DMS153 treated with DMSO at 0.1 percent for 48 hours (cell line): ENCODE measurements around the gene EPHB6.

Experiments used
- DNase-seq: peaks from one replicate; lab custom pipeline; 2025; ENCODE audit not compliant: unreplicated experiment; lab: John Stamatoyannopoulos, UW

Gene EPHB6

DNA sequence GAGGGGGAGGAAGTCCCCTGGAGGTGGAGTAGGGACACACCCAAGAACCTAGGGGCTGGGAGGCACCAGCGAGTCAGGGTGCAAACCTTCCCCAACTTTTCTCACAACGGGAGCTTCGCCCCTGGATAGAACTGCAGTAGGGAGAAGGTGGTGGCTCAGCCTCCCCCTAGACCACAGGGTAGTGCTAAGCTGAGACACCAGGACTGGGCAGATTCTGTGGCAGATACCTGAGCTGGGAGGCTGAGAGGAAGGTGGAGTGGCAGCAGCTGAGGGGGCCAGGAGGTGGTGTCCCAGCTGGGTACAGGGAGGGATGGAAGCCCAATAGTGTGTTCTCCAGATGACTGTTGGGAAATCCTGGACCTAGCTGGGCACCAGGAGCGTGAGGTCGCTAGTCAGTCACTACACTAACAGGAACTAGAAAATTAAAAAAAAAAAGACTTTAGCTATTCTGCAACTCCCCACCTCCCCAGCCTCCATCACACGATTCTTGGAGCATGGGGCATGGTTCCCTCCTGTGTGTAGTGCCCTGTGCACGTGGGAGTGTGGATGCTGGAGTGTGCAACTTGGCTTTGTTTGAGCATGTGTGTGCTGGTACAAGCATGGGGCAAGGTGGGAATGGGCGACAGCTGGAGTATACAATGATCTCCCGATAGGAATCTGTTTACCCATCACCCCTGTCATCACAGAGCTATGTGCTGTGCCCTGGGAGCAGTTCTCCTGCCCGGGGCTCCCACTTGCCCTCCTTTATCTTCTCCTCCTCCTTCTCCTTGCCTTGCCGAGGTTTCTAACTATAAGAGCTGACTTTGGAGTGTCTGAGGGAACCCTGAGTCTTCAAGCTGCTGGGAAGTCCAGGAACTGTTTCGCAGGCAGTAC lies 39.5 kb downstream of the EPHB6 start:
- DNase-seq: no peak

DNA sequence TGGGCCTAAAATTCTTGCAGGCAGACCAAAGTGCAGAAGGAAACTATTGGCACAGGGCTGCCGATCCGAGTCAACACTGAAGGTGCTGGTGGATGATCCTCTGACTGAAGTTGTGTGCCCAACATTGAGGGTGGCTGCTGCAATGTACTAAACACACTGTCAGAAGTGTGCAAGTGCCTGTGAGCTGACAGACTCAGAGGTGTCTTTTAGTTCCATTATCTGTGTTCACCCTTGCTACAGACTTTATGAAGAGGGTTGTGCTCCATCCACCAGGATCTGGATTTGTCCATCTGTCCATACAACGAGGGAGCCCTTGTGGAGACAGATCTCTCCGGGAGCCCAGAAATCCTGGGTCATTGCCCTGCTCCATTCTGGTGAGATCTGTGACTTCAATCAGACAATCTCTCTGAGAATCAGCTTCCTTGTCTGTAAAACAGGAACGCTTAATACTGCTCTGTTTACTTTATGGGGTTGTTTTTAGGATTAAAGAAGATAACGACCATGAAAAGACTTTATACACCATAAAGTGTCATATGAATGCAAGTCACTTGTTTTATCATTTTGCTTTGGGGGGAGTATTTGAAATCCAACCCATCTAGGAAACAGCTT lies 40.2 kb downstream of the EPHB6 start:
- DNase-seq: no peak

GRCh38 chr7:142896151-142896550 lies 41.3 kb downstream of the EPHB6 start:
- no peak for DNase-seq

DNA sequence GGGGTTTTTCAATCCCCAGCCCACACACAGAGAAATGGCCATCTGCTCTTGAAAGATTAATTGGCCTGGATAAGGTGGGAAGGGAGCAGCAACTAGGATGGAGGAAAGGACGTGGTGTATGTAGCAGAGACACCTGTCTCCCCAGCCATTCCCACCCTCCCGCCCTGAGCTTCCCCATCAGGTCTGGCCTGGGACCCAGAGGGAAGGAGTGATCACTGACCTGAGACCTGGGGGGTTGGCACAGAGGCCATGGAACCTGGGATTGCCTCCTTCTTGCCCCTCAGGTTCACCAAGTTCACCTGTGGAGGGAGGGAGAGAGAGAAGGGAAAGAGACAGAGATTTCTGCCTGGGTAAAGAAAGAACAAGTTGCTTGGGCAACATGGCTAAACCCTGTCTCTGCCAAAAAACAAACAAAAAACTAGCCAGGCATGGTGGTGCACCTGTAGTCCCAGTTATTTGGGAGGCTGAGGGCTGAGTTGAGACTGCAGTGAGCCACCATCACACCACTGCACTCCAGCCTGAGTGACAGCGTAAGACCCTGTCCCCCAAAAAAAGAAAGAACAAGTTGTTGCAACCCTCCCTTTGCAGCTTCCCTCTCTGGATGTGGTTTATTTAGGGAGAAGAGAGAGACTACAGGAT lies 42.0 kb downstream of the EPHB6 start:
- no peak for DNase-seq

GRCh38 chr7:142897691-142898090 lies 42.8 kb downstream of the EPHB6 start:
- DNase-seq: no peak

- DNase-seq: no peak
Measured at GRCh38 chr7:142898377-142899170, 43.7 kb downstream of the EPHB6 start.

- no peak for DNase-seq
Measured at GRCh38 chr7:142899661-142900060, 44.8 kb downstream of the EPHB6 start.

DNA sequence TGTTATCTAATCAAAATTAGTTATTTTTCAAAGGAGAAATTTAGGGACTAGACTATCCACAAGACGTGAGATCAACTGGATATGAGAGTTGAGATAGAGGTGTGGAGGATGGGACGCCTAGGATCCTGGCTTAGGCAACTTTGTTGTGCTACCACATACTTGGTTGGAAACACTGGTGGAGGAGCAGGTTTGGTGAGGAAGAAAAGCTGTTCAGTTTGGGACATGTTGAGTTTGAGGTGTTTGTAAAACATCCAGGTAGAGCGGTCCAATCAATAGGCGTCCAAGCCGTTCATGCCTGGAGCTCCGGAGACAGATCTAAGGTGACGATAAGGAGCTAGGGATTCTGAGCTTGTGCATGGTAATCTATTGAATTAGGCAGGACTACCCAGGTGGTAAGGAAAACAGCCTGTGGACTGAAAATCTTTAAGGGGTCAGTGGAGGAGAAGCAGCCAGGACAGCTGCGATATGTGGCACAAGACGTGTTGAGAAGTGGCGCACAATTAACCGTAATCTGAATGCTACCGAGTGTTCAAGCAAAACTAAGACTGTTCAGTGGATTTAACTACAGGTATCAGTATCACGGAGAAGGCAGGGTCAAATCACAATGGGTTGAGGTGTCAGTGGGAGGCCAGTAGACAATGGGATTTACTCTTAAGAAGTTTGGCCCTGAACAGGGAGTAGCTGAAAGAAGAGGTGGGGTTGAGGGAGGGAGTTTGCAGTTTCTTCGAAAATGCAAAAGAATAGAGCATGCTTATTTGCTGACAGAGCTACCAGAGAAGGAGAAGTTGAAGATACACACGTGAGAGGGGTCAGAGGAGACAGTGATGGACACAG lies 46.8 kb downstream of the EPHB6 start:
- no peak for DNase-seq

DNA sequence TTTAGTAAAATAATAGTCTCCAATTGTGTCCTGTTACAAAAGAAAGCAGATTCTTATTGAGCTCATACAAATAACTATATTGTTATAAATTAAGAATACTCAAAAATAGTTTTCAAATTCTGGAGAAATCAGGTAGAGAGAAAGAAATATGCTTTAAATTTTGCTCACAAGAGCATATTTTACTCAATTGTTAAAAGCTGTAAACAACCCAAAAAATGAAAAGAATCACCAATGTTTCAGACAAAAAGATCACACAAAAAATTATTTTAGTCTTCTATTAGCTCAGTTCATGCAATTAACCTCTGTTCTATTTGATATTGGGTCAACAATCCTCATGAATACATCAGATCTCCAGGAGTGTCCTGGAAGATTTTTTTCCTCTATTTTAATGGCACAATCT lies 49.3 kb downstream of the EPHB6 start:
- no peak for DNase-seq

DNA sequence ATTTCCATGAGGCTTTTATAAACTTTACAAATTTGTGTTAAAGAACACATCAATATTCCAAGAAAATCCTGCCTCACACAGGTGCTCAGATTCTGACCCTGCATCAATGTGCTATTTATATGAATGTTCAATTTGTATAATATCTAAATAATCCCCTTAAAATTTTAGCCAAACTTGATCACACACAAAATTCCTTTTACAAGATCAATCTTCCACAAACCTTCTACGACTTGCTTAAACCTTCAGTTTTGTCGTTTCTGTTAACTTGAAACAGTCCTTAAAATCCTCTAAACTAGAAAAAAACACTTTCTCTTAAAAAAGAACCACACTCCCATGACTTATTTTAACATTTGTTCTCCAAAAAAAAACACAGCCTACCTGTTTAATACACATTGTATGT lies 50.9 kb downstream of the EPHB6 start:
- DNase-seq: no peak

- no peak for DNase-seq
Measured at GRCh38 chr7:142906643-142907042, 51.8 kb downstream of the EPHB6 start.

DNA sequence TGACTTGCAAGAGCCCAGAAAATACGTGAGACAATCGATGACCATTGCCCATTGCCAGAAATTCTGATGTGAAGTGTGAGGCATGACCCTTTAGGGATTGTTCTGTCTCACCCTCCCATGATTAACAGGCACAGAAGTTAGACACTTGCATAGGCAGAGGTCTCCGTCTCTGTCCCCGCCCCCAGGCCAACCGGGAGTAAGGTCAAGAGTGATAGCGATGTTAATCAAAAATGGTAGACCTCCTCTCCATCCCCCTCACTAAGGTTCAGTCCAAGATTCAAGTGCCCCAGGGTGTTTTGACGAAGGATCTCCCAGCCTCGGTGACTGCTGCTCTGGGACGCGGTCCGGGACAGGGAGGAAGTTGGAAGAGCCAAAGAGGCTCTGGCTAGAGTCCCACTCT lies 53.4 kb downstream of the EPHB6 start:
- DNase-seq: no peak

GRCh38 chr7:142908921-142909890 lies 54.3 kb downstream of the EPHB6 start:
- no peak for DNase-seq

- DNase-seq: no peak
Measured at GRCh38 chr7:142910031-142910433, 55.2 kb downstream of the EPHB6 start.

DNA sequence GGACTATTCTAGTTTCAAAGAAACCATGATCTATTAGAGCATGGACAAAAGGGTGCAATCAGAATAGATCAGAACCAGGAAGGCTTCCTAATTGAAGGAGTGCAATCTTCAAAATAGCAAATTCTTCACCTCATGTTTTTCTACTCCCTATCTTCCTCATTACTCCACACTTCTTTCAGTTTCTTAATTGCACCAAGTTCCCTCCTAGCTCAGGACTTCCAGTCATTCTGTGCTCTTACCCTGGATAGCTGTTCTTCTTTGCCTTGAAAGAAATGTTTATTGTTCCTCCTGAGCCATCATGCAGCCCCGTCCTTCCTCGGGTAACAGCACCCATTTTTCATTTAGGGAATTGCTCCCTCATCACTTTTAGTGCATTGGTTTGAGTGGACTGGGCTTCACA lies 55.6 kb downstream of the EPHB6 start:
- DNase-seq: no peak

GRCh38 chr7:142913051-142913450 lies 58.2 kb downstream of the EPHB6 start:
- no peak for DNase-seq

GRCh38 chr7:142913566-142913965 lies 58.7 kb downstream of the EPHB6 start:
- DNase-seq: no peak

GRCh38 chr7:142914121-142914520 lies 59.2 kb downstream of the EPHB6 start:
- no peak for DNase-seq

GRCh38 chr7:142915315-142915714 lies 60.4 kb downstream of the EPHB6 start:
- no peak for DNase-seq
